DND-41 (cell line): ENCODE measurements around the gene RRAS.

Experiments used
- EZH2 ChIP-seq: IDR thresholded peaks from 3 replicates; pipeline ENCODE4 v1.6.1; 2012; ENCODE audit warnings: borderline replicate concordance, low read depth, mild to moderate bottlenecking, moderate library complexity, low read length, inconsistent platforms; ENCODE audit not compliant: severe bottlenecking
- TF ChIP-seq, protein P1 (sequence below): IDR thresholded peaks from 2 replicates; pipeline ENCODE4 v1.5.1; 2012; ENCODE audit warnings: borderline replicate concordance, low read length, moderate library complexity, mild to moderate bottlenecking; ENCODE audit not compliant: poor library complexity, severe bottlenecking; ENCODE audit errors: extremely low read depth

DNA sequence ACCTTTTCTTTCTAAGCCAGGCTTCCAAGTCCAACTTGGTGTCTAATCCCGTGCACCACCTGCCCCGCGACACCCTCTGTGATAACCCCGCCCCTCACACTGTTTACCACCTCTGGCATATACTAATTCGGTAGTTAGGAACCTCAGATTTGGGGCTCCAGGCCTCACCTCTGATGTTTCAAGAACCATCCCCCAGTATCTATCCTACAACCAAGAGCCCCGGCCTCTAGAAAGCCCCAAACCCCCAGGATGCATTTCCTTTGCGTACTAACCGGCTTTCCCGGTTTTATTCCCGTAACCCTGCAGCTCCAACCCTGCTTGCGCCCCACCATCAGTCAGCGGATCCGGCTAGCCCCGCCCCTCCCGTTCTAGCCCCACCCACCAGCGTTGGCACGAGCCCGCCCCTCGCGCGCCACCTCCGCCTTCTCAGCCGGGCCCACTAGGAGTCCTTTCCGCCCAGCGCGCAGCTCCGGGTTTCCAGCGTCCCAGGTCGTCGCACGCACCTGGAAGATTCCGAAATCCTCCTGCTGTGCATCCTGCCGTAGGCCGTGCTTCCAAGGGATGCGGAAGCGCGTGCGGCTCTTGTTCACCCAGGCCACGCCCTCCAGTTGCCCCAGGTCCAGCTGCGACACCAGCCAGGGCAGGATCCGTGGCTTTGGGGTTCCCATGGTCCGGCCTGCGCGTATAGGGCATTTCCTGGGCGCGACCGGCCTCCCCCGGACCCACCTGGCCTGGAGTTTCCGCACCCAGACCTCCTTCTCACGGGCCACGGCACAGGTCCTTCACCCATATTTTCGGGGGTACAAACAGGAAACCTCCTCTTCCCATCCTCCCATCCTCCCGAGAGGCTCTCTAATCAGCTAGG, 24.5 kb upstream of the RRAS start:
- TF ChIP-seq, protein P1, sequence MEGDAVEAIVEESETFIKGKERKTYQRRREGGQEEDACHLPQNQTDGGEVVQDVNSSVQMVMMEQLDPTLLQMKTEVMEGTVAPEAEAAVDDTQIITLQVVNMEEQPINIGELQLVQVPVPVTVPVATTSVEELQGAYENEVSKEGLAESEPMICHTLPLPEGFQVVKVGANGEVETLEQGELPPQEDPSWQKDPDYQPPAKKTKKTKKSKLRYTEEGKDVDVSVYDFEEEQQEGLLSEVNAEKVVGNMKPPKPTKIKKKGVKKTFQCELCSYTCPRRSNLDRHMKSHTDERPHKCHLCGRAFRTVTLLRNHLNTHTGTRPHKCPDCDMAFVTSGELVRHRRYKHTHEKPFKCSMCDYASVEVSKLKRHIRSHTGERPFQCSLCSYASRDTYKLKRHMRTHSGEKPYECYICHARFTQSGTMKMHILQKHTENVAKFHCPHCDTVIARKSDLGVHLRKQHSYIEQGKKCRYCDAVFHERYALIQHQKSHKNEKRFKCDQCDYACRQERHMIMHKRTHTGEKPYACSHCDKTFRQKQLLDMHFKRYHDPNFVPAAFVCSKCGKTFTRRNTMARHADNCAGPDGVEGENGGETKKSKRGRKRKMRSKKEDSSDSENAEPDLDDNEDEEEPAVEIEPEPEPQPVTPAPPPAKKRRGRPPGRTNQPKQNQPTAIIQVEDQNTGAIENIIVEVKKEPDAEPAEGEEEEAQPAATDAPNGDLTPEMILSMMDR = peak; percentile 23
- TF ChIP-seq EZH2 = no peak
